ENCODE results near the gene PRRC2B.
"Not testable (repeated sequence)": the region's sequence is repeated elsewhere in the genome, so short reads cannot be mapped to it uniquely, and the experiment has no call there.

DNA sequence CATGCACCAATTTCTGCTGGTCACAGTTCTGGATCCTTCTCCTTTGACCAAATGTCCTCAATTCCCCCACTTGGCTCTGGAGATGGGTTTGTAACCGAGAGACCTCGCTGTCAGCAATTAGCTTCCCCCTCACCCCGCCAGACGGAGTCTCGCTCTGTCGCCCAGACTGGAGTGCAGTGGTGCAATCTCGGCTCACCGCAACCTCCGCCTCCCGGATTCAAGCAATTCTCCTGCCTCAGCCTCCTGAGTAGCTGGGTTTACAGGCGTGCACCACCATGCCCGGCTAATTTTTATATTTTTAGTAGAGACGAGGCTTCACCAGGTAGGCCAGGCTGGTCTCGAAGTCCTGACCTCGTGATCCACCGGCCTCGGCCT lies 21.3 kb upstream of the PRRC2B start:
- TF ChIP-seq POLR2A (IDR thresholded peaks at IDR 0.05); EP300 (IDR thresholded peaks at IDR 0.05; ENCODE audit: low read depth): not testable (repeated sequence)
- TF ChIP-seq, protein P1, sequence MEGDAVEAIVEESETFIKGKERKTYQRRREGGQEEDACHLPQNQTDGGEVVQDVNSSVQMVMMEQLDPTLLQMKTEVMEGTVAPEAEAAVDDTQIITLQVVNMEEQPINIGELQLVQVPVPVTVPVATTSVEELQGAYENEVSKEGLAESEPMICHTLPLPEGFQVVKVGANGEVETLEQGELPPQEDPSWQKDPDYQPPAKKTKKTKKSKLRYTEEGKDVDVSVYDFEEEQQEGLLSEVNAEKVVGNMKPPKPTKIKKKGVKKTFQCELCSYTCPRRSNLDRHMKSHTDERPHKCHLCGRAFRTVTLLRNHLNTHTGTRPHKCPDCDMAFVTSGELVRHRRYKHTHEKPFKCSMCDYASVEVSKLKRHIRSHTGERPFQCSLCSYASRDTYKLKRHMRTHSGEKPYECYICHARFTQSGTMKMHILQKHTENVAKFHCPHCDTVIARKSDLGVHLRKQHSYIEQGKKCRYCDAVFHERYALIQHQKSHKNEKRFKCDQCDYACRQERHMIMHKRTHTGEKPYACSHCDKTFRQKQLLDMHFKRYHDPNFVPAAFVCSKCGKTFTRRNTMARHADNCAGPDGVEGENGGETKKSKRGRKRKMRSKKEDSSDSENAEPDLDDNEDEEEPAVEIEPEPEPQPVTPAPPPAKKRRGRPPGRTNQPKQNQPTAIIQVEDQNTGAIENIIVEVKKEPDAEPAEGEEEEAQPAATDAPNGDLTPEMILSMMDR (IDR thresholded peaks at IDR 0.05), result not testable (repeated sequence)

All from transverse colon (tissue), 3 donors.